ENCODE measurements around the gene DENND6A. TPM values are rescaled to one million over a fixed set of nuclear protein-coding genes. Genes with fewer than 3 reads are reported as not detected.

DENND6A gene
- total RNA-seq, 1 donor from 2014 or later, result 22.3 TPM

- intact Hi-C loops (cut with DNase I), result no loop called here
- Histone ChIP-seq H3K4me3 (no peak overlapping the region), H3K27me3 (ENCODE audit: low read depth) (no peaks in the 10 kb centered on the region), H3K27ac (no peak overlapping the region), H3K36me3 (peaks cover 3% of the 10 kb centered on the region), H3K9me3 (no peaks in the 10 kb centered on the region), H3K4me1 (peaks cover 52% of the 10 kb centered on the region)
- DNase-seq, result no peak
- TF ChIP-seq CTCF (IDR thresholded peaks at IDR 0.05), result no peak
- no peak for ATAC-seq
Measured at GRCh38 chr3:57592306-57592705, 100.6 kb downstream of the DENND6A start.

DNA sequence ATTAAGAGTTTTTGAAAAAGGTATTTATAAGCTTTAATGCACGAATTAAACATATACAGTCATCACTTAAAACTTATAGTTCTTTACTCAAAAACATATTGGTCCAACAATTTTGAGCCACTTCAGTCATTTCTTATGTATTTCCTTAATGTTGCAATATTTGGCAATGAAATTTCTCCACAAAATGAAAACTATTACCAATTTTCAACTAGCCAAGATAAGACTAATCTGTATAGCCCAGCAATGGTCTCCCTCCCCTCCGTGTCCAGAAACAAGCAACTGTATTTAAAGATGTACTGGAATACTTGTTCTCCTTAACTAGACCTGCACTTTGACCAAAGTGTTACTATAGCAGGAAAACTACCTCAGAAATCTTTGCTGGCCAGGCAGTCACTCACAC is 105.0 kb downstream of the DENND6A start:
- H3K36me3 ChIP-seq, result peaks cover 22% of the 10 kb centered on the region
- H3K9me3 ChIP-seq, result no peaks in the 10 kb centered on the region
- no peak overlapping the region for H3K27ac ChIP-seq
- TF ChIP-seq CTCF (IDR thresholded peaks at IDR 0.05), result no peak
- no peak overlapping the region for H3K4me3 ChIP-seq
- no peak for DNase-seq
- ATAC-seq, result no peak
- no peaks in the 10 kb centered on the region for H3K27me3 ChIP-seq (ENCODE audit: low read depth)
- intact Hi-C loops (cut with DNase I), result no loop called here
- peaks cover 47% of the 10 kb centered on the region for H3K4me1 ChIP-seq

DNA sequence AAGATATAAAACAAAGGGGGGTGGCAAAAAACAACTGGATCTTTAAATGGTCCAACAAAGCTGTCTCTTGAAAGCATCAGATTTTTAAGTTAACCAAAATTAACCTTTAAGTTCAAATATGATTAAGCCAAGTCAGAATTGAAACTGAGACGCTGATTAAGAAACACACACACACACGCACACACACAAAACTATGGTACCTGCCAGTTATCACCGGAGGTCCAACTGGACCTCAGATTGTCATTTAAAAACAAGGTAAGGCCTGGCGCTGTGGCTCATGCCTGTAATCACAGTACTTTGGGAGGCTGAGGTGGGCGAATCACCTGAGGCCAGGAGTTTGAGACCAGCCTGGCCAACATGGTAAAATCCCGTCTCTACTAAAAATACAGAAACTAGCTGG is 106.1 kb downstream of the DENND6A start:
- H3K9me3 ChIP-seq, result no peaks in the 10 kb centered on the region
- H3K4me1 ChIP-seq, result peaks cover 43% of the 10 kb centered on the region
- TF ChIP-seq CTCF (IDR thresholded peaks at IDR 0.05), result no peak
- DNase-seq, result no peak
- H3K4me3 ChIP-seq, result no peak overlapping the region
- H3K27ac ChIP-seq, result no peak overlapping the region
- H3K27me3 ChIP-seq (ENCODE audit: low read depth), result no peaks in the 10 kb centered on the region
- intact Hi-C loops (cut with DNase I), result no loop called here
- ATAC-seq, result no peak
- H3K36me3 ChIP-seq, result peaks cover 32% of the 10 kb centered on the region

- DNase-seq (no peak), ATAC-seq (no peak)
- peaks cover 50% of the 10 kb centered on the region for H3K4me1 ChIP-seq
- no peak for TF ChIP-seq CTCF (IDR thresholded peaks at IDR 0.05)
- no peaks in the 10 kb centered on the region for H3K9me3 ChIP-seq
- no peaks in the 10 kb centered on the region for H3K27me3 ChIP-seq (ENCODE audit: low read depth)
- H3K4me3 ChIP-seq, result no peak overlapping the region
- intact Hi-C loops (cut with DNase I), result no loop called here
- H3K27ac ChIP-seq, result no peak overlapping the region
- H3K36me3 ChIP-seq, result peaks cover 58% of the 10 kb centered on the region
Measured at GRCh38 chr3:57583544-57583943, 109.3 kb downstream of the DENND6A start.

DNA sequence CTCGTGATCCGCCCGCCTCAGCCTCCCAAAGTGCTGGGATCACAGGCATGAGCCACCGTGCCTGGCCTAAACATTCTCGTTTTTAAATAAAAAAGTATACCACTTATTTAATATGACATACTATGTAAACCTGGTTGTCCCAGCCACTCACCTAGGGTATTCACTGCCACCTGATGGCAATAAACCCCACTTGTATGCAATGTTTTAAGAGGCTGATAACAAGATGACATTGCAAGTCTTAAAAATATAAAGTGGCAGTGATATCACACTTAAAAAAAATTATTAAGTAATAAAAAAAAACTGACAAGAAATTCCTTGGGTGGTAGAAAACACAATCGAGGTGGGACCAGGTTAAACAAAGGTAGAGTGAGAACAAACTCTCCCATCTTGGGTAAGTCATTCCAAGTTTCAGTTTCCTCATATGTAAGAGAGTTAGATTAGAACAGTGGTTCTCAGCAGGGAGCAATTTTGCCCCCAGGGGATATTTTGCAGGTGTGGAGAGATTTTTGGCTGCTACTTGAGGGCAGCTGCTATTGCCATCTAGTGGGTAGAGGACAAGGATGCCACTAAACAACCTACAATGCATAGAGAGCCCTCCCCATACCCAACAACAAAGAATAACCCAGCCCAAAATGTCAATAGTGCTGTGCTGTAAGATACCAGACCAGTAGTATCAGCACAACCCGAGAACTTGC is 110.3 kb downstream of the DENND6A start:
- no peak for TF ChIP-seq CTCF (IDR thresholded peaks at IDR 0.05)
- H3K27ac ChIP-seq, result no peak overlapping the region
- peaks cover 45% of the 10 kb centered on the region for H3K4me1 ChIP-seq
- DNase-seq (no peak), ATAC-seq (peak; percentile 26 to 46)
- H3K36me3 ChIP-seq, result peaks cover 64% of the 10 kb centered on the region
- intact Hi-C loops (cut with DNase I), result no loop called here
- no peaks in the 10 kb centered on the region for H3K27me3 ChIP-seq (ENCODE audit: low read depth)
- H3K9me3 ChIP-seq, result no peaks in the 10 kb centered on the region
- no peak overlapping the region for H3K4me3 ChIP-seq

All from lower lobe of right lung (tissue), 2 donors.